GM19372 (cell line): ENCODE data around the gene VRK3.
"Not testable (repeated sequence)": the region's sequence is repeated elsewhere in the genome, so short reads cannot be mapped to it uniquely, and the experiment has no call there.

Experiments
- ATAC-seq: cut with Tn5 transposase; IDR thresholded peaks from one replicate; pipeline ENCODE4 v1.9.1; 2021; ENCODE audit warnings: mild to moderate bottlenecking, low read depth, moderate library complexity; ENCODE audit not compliant: unreplicated experiment

Gene VRK3

DNA sequence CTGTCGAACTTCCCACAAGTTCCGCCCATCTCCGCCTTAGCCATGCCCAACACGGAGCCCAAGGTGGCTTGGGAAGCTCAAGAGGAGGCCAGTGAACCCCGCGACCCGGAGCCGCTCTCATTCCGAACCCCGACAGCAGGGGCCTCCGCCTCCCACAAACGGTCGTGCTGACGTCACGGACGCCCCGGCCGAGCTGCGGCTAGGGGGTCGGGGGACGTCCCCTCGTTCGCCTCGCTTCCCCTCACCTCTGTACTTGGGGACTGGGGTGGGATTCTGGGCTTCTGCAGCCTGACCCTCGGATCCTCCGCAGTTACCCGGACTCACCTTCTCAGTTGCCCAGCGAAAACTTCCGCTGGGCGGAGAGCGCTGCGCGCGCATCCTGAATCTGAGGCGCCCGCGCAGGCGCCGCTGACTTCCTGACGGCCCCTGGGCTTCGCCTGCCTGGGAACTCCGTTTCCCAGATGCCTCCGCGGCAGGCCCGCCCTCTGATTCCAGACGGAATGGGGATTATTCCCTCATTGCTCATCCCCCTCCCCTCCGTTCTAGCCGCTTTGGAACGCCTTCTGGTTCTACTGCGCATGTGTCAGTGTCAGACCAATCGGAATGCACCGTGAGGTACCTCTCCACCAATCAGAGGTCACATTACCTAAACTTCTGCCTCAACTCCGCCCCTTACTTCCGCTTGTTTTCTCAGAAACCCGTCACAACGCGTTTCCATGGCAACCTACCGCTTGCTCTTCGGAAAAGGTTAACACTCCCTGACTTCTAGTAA is at the start of gene VRK3:
Gene VRK3, minus strand, starts transcription at position 351 of the 772 bp plus-strand sequence. CDS start 9,210 bp downstream, outside the sequence.
- peak; percentile 80 for ATAC-seq

DNA sequence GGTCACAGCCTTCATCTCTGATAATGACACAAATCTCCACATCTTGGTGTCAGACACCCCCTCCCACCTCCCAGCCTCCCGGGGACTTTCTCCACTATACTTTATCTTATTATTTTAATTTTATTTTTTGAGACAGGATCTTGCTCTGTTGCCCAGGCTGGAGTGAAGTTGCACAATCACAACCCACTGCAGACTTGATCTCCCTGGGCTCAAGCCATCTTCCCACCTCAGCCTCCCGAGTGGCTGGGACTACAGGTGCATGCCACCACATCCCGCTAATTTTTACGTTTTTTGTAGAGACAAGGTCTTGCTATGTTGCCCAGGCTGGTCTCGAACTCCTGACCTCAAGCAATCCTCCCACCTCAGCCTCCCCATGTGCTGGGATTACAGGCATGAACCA is 43.2 kb upstream of the VRK3 start:
- ATAC-seq = not testable (repeated sequence)

GRCh38 chr19:50067575-50067974 is 42.4 kb upstream of the VRK3 start:
- no peak for ATAC-seq

GRCh38 chr19:50065938-50066337 is 40.8 kb upstream of the VRK3 start:
- ATAC-seq = no peak

DNA sequence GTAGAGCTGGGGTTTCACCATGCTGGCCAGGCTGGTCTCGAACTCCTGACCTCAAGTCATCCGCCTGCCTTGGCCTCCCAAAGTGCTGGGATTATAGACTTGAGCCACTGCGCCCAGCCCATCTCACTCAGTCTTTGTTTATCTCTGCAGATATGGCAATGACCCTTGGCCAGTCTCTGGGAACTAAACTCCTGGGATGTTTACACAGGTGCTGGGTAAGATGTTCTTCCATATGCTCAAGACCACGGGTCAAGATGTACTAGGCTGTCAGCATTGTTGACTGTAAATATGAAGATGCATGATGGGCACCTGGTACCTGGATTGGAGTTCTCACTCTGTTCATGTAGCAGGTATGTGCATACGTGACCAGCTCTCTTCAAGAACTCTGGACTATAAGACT is 36.5 kb upstream of the VRK3 start:
- ATAC-seq = no peak

- no peak for ATAC-seq
Observed at GRCh38 chr19:50060107-50060506, 34.9 kb upstream of the VRK3 start.

GRCh38 chr19:50059045-50059444 is 33.9 kb upstream of the VRK3 start:
- no peak for ATAC-seq

DNA sequence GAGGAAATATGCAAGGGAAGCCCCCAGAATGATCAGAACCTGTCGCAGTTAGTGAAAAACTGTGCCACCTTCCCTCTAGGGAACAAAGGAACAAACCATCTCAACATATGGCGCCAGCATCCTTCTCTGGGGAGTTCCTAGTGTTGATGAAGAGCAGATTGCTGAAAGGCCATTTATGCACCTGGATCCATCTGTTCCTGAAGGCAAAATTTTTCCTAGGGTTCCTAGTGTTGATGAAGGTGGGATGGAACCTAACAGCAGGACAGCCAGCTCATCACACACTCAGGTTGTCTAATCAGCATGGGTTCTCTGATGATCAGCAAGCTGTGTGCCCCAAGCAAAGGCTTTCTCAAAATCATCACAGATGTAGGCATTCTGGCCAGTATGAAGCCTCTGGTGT is 33.3 kb upstream of the VRK3 start:
- ATAC-seq = no peak

GRCh38 chr19:50053119-50053518 is 27.9 kb upstream of the VRK3 start:
- ATAC-seq = no peak

- ATAC-seq = no peak
Observed at GRCh38 chr19:50051964-50052363, 26.8 kb upstream of the VRK3 start.

DNA sequence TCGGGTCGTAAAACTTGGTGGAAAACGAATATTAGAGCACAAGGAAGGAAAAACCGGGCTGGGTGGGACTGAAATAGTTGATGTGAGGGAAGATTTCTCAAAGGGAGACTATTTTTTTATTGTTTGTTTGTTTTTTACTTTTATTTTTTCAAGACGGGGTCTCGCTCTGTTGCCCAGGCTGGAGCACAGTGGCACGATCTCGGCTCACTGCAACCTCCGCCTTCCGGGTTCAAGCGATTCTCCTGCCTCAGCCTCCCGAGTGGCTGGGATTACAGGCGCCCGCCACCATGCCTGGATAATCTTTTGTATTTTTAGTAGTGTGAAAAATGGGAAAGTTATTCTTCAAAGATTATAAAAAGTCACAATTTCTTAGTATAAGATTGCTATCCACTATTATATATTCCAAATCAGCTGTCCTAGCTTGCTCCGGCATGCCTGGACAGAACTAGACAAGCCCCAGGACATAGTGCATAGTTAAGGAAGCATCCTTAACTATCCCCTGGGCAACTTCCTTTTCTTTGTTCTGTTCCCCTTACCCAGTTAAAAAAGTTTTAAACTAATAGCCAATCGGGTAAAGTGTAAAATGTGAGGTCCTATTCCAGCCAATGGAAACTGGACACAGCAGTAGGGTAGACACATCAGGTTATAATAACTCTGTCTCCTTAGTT is 26.2 kb upstream of the VRK3 start:
- not testable (repeated sequence) for ATAC-seq

DNA sequence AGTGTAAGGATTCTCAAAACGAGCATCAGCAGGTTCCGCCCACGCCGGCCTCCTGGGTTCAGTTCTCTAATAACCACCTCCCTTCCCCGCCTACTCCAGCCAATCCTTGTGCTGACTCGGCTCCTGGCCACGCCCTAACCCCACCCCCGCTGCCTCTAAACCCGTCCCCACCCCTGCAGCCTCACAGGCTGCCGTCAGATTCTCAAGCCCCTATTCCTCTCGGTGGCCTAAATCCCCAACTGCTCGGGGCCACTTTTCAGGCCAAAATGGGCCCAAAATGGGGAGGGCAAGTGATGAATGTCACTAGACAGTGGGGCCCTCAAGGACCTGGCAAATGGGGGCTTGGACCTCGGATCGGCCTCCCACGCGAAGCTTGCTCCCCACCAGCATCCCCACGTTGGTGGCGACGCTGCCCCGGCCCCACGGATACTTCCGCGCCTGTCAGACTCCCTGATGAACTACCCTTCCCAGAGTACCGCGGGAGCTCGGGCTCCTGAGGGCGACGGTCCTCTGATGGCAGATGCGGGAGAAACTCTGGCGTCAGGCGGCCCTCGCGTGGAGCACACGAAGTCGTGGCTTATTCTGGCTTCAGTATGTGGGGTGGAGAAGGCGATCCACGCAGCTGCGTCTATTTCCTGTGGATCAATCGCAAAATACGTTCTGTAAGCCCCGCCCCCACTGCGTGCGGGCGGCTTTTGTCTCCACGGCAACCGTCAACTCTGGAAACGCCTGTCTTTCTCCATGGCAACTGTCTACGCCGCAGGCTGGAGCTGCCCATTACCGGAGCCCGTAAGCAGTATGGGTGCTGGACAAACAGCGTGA is 25.4 kb upstream of the VRK3 start:
- no peak for ATAC-seq

DNA sequence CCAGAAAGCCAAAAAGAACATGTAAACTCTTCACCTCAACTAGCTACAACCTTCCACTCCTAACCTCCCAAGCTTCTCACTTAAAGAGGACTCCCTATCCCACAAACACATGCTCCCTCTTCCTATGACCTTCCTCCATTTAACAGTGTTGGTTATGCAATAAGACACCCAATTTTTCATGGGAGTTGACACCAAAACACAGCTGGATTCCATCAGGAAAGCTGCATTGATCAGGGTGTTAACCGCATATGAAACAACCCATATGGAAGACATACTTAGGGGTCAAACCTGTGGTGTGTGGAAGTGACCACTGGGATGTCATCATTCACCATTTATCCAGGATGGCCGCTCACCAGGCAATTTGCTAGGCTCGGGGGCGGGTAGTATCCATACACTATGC is 22.5 kb upstream of the VRK3 start:
- ATAC-seq = no peak

DNA sequence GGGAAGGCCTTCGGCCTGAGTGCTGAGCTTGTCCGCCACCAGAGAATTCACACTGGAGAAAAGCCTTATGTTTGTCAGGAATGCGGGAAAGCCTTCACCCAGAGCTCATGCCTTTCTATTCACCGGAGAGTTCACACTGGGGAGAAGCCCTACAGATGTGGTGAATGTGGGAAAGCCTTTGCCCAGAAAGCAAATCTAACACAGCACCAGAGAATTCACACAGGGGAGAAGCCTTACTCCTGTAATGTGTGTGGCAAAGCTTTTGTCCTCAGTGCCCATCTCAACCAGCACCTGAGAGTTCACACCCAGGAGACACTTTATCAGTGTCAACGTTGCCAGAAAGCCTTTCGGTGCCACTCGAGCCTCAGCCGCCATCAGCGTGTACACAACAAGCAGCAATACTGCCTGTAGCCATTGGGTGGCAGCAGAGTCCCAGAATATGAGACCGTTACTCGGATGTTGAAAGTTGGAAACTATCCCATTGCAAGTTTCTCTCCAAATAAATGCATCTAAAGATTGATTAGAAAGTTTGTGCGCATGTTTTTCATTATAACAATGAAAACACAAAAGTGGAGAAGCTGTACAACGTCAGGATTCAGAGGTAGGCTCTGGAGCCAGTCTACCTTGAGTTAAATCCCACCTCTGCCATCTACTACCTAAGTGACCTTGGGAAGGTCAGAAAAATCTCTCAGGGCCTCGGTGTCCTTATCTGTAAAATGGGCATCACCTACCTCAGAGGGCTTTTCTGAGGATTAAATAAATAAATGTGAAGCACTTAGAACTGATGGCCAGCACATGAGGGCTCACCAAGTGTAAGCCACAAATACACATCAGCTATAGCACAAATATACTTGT is 21.7 kb upstream of the VRK3 start:
- no peak for ATAC-seq

- ATAC-seq = no peak
Observed at GRCh38 chr19:50044922-50045321, 19.8 kb upstream of the VRK3 start.

DNA sequence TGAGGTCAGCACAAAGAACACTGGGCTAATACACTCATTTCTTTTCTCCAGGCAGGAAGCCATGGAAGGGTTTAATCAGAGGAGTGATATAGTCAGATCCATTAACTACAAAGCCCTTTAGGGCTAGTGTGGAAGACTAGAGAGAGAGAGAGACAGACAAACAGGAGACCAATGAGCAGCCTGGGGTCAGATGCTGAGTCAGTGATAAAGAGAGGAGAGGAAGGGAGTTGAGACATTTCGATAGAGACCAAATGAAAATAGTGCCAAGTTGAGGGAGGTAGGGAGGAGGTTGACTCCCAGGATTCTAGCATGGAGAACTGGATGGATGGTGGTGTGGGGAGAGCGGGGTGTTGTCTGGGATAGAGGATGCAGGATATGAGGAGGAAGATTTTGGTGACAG is 18.8 kb upstream of the VRK3 start:
- ATAC-seq = no peak

- no peak for ATAC-seq
Observed at GRCh38 chr19:50042363-50043024, 17.3 kb upstream of the VRK3 start.

- no peak for ATAC-seq
Observed at GRCh38 chr19:50040967-50041366, 15.8 kb upstream of the VRK3 start.

GRCh38 chr19:50039968-50040367 is 14.8 kb upstream of the VRK3 start:
- ATAC-seq = no peak

DNA sequence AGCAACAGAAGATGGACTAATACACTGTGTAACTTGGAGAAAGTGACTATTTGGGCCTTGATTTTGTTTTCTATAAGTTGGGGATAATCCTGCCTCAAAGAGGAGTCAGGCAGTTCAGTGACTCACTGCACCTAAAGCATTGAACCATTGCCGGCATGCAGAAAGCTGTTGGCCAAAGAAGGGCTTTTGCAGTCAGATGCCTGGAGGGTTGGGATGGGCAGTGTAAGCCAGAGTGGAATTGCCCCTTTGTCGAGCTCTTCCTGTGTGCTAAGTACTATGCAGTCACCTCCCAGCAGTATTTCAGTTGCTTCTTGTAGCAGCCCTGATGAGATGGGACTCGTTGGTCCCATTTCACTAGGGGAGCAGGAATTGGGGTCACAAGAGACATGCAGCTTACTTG is 11.7 kb upstream of the VRK3 start:
- ATAC-seq = no peak
